Common myeloid progenitor, CD34-positive (primary cell): Measurements from ENCODE around the gene GOLGA6C.
"Not testable (repeated sequence)": the region's sequence is repeated elsewhere in the genome, so short reads cannot be mapped to it uniquely, and the experiment has no call there.

Experiments
- CTCF ChIA-PET: fragments of 350-600 bp; sonication (Branson Sonifier 250); formaldehyde crosslinking; loops from one replicate; lab custom pipeline; 2021; ENCODE audit warnings: antibody characterized with exemption; lab: Charles Lee
- POLR2A ChIA-PET: fragments of 350-600 bp; sonication (Branson Sonifier 250); formaldehyde crosslinking; loops from one replicate; lab custom pipeline; 2021; ENCODE audit warnings: antibody characterized with exemption; lab: Charles Lee
- DNase-seq, 3 donors: peaks; one replicate each; pipeline versions ENCODE4 v3.0.0 to v3.0.0-alpha.2; 2013
- H3K27ac ChIP-seq, 2 experiments: 1 replicate in 1 of 2; 2 replicates in 1 of 2; pipeline ENCODE4 v1.7.0; 2013; ENCODE audit warnings: inconsistent platforms in 2 of 2, low read length in 2 of 2, mild to moderate bottlenecking in 2 of 2, low read depth in 1 of 2, moderate library complexity in 1 of 2; ENCODE audit not compliant: severe bottlenecking in 2 of 2, insufficient read depth in 1 of 2, poor library complexity in 1 of 2
- H3K27me3 ChIP-seq, 5 experiments: replicated peaks in 2 of 5; 1 replicate in 3 of 5; 2 replicates in 2 of 5; pipeline versions ENCODE4 v1.6.1 to v1.7.0; 2013; ENCODE audit warnings: low read length in 4 of 5, mild to moderate bottlenecking in 2 of 5, moderate library complexity in 2 of 5, inconsistent platforms in 1 of 5; ENCODE audit not compliant: insufficient read depth in 5 of 5, control insufficient read depth in 4 of 5
- H3K36me3 ChIP-seq, 4 experiments: 1 replicate in 2 of 4; 2 replicates in 2 of 4; pipeline versions ENCODE4 v1.6.1 to v1.7.0; 2013; ENCODE audit warnings: low read length in 3 of 4, control low read depth in 1 of 4, mild to moderate bottlenecking in 1 of 4; ENCODE audit not compliant: control insufficient read depth in 4 of 4, insufficient read depth in 4 of 4
- H3K4me1 ChIP-seq, 4 experiments: 1 replicate in 3 of 4; 2 replicates in 1 of 4; pipeline versions ENCODE4 v1.6.1 to v1.7.1; 2013; ENCODE audit warnings: low read length in 3 of 4, mild to moderate bottlenecking in 3 of 4, control low read depth in 1 of 4, inconsistent platforms in 1 of 4, moderate library complexity in 1 of 4; ENCODE audit not compliant: control insufficient read depth in 4 of 4, insufficient read depth in 4 of 4; ENCODE audit errors: control extremely low read depth in 1 of 4
- H3K4me3 ChIP-seq, 7 experiments: 1 replicate in 4 of 7; 2 replicates in 3 of 7; pipeline versions ENCODE4 v1.5.1 to v1.7.0; 2013; ENCODE audit warnings: mild to moderate bottlenecking in 7 of 7, low read length in 6 of 7, moderate library complexity in 6 of 7, inconsistent platforms in 2 of 7, low read depth in 2 of 7, control low read depth in 1 of 7; ENCODE audit not compliant: insufficient read depth in 4 of 7, control insufficient read depth in 1 of 7; ENCODE audit errors: extremely low read depth in 1 of 7
- H3K9me3 ChIP-seq, 5 experiments: 1 replicate in 4 of 5; 2 replicates in 1 of 5; pipeline versions ENCODE4 v1.6.1 to v1.7.1; 2013; ENCODE audit warnings: low read length in 4 of 5, mild to moderate bottlenecking in 2 of 5, inconsistent platforms in 1 of 5, low read depth in 1 of 5, moderate library complexity in 1 of 5; ENCODE audit not compliant: control insufficient read depth in 4 of 5, insufficient read depth in 2 of 5; ENCODE audit errors: control extremely low read depth in 1 of 5
- WGBS: methylation state at CpG from one replicate; pipeline ENCODE4 v1.1.5; 2013; ENCODE audit not compliant: insufficient coverage; 5-methylcytosine and 5-hydroxymethylcytosine counted together

GOLGA6C gene

DNA sequence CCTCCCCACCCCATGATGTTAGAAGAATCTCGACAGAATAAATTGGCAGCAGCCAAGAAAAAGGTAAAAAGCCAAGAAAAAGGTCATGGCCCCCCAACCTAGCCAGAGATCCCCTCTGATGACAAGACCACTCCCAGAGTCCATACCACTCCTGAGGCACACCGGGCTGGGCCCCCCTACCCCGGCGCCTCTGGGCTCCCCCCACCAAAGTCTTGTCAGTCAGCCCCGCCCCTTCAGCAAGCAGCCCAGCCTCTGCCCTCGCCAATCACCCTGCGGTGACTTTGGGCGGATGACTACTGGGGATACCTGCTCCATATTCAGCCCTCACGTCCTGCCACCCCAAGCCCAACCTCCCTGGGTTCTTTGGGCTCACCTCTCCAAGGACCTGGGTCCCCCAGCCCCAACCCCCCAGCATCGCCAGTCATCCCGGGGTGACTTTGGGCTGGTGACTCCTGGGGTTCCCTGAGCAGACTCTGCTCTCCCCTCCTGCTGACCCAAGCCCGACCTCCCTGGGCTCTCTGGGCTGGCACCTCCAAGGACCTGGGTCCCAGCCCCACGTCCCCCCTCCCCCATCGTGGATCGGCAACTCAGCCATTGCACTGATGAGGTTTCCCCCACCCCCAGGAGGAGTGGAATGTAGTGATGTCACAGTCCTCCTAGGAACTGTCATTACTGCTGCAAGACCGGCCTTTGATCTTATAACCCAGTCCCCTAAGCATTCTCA is 648 bp downstream of the GOLGA6C start:
- WGBS, result no CpG with 5 or more reads among the region's 16 CpGs
- CTCF ChIA-PET, POLR2A ChIA-PET: not testable (repeated sequence)

DNA sequence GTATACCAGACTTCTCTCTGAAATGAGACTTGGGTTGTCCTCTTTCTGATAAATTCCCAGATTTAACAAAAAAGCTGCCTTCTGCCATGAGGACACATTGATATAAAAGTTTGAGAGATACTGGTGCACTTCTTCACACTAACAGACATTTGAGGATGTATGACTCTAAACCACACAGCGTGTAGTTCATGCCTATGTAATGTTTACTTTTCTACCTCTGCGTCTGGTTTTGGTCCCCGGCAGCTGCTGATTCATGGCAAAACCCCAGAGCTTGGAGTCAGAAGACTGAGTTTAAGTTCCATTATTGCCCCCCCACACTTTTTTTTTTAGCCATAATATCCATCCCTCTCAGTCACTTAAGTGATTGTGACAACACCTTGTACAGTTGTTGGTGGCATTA is 1.7 kb downstream of the GOLGA6C start:
- H3K36me3 ChIP-seq, POLR2A ChIA-PET, H3K4me3 ChIP-seq, H3K9me3 ChIP-seq, H3K27ac ChIP-seq, H3K4me1 ChIP-seq, DNase-seq, H3K27me3 ChIP-seq, CTCF ChIA-PET: not testable (repeated sequence)
- WGBS, result no CpG with 5 or more reads among the region's 3 CpGs

More for the DNA sequence above, 648 bp downstream of the GOLGA6C start:
- not testable (repeated sequence) for DNase-seq, H3K9me3 ChIP-seq, H3K4me3 ChIP-seq, H3K27ac ChIP-seq, H3K4me1 ChIP-seq, H3K36me3 ChIP-seq, H3K27me3 ChIP-seq

DNA sequence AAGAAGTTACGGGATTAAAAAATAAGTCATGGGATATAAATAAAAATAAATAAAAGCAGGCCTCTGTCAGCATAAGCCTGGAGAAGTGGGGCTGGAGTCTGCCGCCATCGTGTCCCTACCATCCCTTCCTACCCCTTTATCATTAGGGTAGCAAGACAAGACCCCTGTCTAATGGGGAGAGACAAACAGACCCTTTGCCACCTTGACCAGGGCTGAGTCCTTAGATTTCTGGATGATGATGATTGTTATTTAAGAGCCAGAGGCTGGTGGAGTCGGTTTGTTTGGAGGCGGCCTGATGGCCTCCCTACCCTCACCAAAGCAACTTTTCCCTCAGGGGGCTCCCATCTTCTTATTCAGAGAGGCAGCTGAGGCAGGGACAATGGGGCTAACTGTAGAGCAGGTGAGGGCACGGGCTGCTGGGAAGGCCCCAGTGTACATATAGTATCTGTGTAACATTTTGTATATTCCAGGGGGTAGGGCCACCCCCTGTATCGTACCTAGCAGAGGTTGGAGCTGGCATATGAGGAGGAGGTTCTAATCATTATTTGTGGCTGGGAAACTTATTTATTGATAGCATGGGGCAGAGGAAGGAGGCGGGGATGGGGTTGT is 15.7 kb downstream of the GOLGA6C start:
- H3K27me3 ChIP-seq, H3K27ac ChIP-seq, H3K4me1 ChIP-seq, DNase-seq, POLR2A ChIA-PET, H3K4me3 ChIP-seq, H3K9me3 ChIP-seq, H3K36me3 ChIP-seq: not testable (repeated sequence)
- 100% methylated on average over 1 of the region's 8 CpGs for WGBS
- CTCF ChIA-PET, result interaction anchor here (1.0 kb wide), 2 partner anchors 785 to 952 kb away, joined by 3 read pairs; no protein-coding TSS in a partner anchor

DNA sequence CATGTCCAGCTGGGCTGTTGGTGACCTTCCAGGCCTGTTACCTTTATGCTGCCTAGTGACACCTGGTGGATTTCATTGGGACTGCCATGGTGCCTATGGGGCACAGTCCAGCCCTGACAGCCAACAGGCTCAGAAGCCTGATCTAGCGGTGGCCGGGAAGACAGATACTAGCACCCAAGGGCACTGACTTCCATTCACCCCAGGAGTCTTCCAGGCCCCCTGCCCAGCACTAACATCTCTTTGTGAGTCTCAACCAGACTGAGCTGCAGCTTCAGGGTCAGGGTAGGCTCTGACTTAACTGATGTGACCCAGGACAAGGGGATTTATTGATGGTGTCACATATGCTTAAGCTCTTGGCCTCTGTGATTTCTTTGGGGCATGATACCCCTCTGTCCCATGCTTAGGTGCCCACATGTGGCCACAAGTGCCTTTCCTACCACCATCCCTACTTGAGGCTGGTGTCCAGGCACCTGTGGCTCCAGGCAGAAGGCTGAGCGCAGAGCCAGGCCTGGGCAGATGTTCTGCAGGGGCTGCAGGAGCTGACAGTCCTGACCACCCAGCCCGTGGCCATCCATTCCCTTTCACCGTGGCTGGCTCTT is 16.5 kb downstream of the GOLGA6C start:
- CTCF ChIA-PET, result interaction anchor here (0.9 to 1.0 kb wide), 3 partner anchors 232 to 952 kb away, joined by 3 read pairs; no protein-coding TSS in a partner anchor
- H3K36me3 ChIP-seq, H3K27ac ChIP-seq, H3K4me3 ChIP-seq, POLR2A ChIA-PET, H3K9me3 ChIP-seq, H3K4me1 ChIP-seq, H3K27me3 ChIP-seq: not testable (repeated sequence)
- 50% methylated on average over 2 of the region's 5 CpGs for WGBS
- DNase-seq, result peak; percentile 17 to 48 (median 38)

DNA sequence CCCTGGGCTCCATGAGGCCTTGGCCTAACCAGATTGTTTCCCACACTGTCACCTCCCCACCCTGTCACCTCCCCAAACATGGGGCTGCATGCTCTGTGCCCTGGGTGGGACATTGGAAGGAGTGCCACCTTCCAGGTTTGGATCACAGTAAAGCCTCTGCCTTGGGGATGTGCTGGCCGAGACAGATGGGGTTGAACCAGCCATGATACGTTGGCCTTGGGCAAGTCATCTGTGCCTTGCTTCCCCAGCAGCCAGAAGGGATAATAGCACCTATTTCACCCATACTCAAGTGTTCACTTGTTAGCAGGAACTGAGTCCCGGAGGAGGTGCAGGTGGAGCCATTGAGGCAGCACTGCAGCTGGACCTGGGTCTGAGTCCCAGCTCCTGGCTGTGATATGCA is 17.5 kb downstream of the GOLGA6C start:
- DNase-seq, CTCF ChIA-PET, H3K27ac ChIP-seq, H3K4me1 ChIP-seq, H3K9me3 ChIP-seq, POLR2A ChIA-PET, H3K27me3 ChIP-seq, H3K36me3 ChIP-seq, H3K4me3 ChIP-seq: not testable (repeated sequence)
- 61% methylated on average over 2 of the region's 3 CpGs for WGBS

DNA sequence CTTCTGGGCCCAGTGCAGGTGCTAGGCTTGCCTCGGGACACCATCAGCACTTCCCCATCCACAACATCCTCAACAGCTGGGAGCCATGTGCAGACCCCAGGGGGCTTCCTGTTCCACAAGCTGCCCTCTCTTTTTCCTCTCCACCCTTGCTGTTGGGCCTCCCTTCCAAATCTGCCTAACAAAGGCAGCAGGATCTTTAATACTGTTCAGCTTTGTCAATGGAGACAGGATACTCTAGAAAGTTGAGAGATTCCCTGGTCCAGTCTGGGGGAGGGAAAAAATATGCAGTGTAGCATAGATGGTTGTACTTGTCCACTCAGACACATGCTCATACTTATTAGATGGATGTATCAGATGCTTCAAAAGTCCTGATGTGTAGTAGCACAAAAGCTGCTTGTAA is 20.4 kb downstream of the GOLGA6C start:
- H3K4me3 ChIP-seq, H3K27ac ChIP-seq, H3K27me3 ChIP-seq, H3K36me3 ChIP-seq, CTCF ChIA-PET, POLR2A ChIA-PET, H3K9me3 ChIP-seq, H3K4me1 ChIP-seq: not testable (repeated sequence)
- DNase-seq, result peak in 2 of 3 donors; percentile 6 to 41
- WGBS, result no CpG with 5 or more reads among the region's 1 CpG

DNA sequence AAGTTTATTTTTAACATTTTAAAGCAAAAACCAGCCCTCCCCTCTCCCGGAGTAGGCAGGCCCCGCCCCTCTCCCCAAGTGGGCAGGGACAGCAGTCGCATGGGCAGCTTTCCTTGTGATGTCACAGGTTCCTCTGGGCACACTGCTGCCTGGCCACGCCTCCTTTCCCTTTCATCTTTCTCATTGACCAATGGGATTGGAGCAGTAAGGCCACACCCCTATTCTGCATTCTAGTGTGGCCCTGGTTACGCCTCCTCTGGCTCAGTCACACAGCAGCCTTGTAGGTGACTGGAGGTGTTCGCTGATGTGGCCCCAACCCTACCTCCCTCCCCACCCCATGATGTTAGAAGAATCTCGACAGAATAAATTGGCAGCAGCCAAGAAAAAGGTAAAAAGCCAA is 24.4 kb downstream of the GOLGA6C start, which contains the start of gene GOLGA6D:
Gene GOLGA6D, plus strand, starts transcription at position 264 of the 400 bp plus-strand sequence. Its CDS starts 41 bp downstream, at position 305.
- POLR2A ChIA-PET, H3K36me3 ChIP-seq, H3K4me3 ChIP-seq, H3K9me3 ChIP-seq, H3K27me3 ChIP-seq, H3K4me1 ChIP-seq, DNase-seq, H3K27ac ChIP-seq, CTCF ChIA-PET: not testable (repeated sequence)
- no CpG with 5 or more reads among the region's 7 CpGs for WGBS
